ENCODE measurements around the gene DDX5. TPM values are rescaled to one million over a fixed set of nuclear protein-coding genes. Genes with fewer than 3 reads are reported as not detected.

Gene DDX5
- total and polyA plus RNA-seq, 4 donors: 426 to 730 (median 528) TPM

DNA sequence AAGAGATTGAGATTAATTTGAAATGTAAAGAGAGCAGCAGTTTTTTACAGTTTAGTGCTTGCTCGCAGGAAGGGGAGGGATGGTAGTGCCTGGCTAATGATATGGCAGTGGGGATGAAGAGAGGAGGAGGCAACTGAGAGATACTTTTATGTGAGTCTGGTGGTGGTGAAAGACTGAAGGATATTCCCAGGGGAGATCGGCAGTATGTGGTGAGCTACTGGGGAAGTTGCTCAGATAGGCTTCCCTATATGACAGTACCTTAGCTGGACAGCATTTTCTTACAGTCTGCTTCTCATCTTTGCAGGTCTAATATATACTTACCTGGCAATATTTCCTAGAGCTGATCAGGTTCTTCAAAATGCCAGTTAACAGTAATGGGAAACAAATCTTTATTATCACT lies 9.3 kb upstream of the DDX5 start:
- H3K36me3 ChIP-seq (ENCODE audit: control insufficient read depth in 4 of 4, insufficient read depth in 4 of 4, low read length in 4 of 4): peaks cover 15 to 75% (median 36%) of the 10 kb centered on the region in 4 donors
- WGBS, 2 donors: 80 to 85% methylated on average over 2 of the region's 2 CpGs
- no peak for DNase-seq

DNA sequence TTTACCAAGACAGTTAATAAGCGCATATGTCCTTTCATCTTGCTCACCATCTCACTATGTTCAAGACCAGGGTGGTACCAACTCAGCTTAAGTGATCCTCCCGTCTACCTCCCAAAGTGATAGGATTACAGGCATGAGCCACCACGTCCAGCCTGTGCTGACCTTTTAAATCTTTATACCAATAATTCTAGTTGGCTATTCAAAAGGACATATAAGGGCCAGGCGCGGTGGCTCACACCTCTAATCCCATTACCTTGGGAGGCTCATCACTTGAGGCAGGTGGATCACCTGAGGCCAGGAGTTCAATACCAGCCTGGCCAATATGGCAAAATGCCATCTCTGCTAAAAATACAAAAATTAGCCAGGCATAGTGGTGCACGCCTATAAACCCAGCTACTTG lies 3.1 kb upstream of the DDX5 start:
- no peaks in the 10 kb centered on the region for H3K9me3 ChIP-seq (ENCODE audit: control insufficient read depth in 4 of 4, insufficient read depth in 3 of 4, low read length in 3 of 4)
- no peak overlapping the region for H3K4me3 ChIP-seq
- H3K4me1 ChIP-seq (ENCODE audit: control insufficient read depth in 5 of 5, insufficient read depth in 5 of 5, low read length in 5 of 5): peaks cover 0 to 14% (median 9%) of the 10 kb centered on the region in 5 donors
- WGBS, 2 donors: 94% methylated on average over 6 of the region's 6 CpGs
- DNase-seq: no peak
- TF ChIP-seq, protein P1, sequence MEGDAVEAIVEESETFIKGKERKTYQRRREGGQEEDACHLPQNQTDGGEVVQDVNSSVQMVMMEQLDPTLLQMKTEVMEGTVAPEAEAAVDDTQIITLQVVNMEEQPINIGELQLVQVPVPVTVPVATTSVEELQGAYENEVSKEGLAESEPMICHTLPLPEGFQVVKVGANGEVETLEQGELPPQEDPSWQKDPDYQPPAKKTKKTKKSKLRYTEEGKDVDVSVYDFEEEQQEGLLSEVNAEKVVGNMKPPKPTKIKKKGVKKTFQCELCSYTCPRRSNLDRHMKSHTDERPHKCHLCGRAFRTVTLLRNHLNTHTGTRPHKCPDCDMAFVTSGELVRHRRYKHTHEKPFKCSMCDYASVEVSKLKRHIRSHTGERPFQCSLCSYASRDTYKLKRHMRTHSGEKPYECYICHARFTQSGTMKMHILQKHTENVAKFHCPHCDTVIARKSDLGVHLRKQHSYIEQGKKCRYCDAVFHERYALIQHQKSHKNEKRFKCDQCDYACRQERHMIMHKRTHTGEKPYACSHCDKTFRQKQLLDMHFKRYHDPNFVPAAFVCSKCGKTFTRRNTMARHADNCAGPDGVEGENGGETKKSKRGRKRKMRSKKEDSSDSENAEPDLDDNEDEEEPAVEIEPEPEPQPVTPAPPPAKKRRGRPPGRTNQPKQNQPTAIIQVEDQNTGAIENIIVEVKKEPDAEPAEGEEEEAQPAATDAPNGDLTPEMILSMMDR (IDR thresholded peaks at IDR 0.05; ENCODE audit: control extremely low read depth, extremely low read depth): no peak
- no peak overlapping the region for H3K27ac ChIP-seq (ENCODE audit: low read depth in 1 of 2, low read length in 1 of 2)
- no peaks in the 10 kb centered on the region for H3K27me3 ChIP-seq (ENCODE audit: control insufficient read depth in 3 of 3, insufficient read depth in 3 of 3, low read length in 2 of 3)
- no peak for ATAC-seq (ENCODE audit: insufficient read depth, low FRiP score)
- no peak overlapping the region for H3K9ac ChIP-seq (ENCODE audit: insufficient read depth in 1 of 2, low read length in 2 of 2)
- H3K36me3 ChIP-seq (ENCODE audit: control insufficient read depth in 4 of 4, insufficient read depth in 4 of 4, low read length in 4 of 4): peaks cover 8 to 46% (median 26%) of the 10 kb centered on the region in 4 donors

More for the DNA sequence above, 9.3 kb upstream of the DDX5 start:
- H3K4me1 ChIP-seq (ENCODE audit: control insufficient read depth in 5 of 5, insufficient read depth in 5 of 5, low read length in 5 of 5): no peaks in the 10 kb centered on the region
- H3K9ac ChIP-seq (ENCODE audit: insufficient read depth in 1 of 2, low read length in 2 of 2): no peak overlapping the region
- no peak for ATAC-seq (ENCODE audit: insufficient read depth, low FRiP score)
- H3K27me3 ChIP-seq (ENCODE audit: control insufficient read depth in 3 of 3, insufficient read depth in 3 of 3, low read length in 2 of 3): no peaks in the 10 kb centered on the region
- H3K9me3 ChIP-seq (ENCODE audit: control insufficient read depth in 4 of 4, insufficient read depth in 3 of 4, low read length in 3 of 4): no peaks in the 10 kb centered on the region
- TF ChIP-seq, protein P1 (IDR thresholded peaks at IDR 0.05; ENCODE audit: control extremely low read depth, extremely low read depth): no peak
- no peak overlapping the region for H3K4me3 ChIP-seq
- H3K27ac ChIP-seq (ENCODE audit: low read depth in 1 of 2, low read length in 1 of 2): no peak overlapping the region

DNA sequence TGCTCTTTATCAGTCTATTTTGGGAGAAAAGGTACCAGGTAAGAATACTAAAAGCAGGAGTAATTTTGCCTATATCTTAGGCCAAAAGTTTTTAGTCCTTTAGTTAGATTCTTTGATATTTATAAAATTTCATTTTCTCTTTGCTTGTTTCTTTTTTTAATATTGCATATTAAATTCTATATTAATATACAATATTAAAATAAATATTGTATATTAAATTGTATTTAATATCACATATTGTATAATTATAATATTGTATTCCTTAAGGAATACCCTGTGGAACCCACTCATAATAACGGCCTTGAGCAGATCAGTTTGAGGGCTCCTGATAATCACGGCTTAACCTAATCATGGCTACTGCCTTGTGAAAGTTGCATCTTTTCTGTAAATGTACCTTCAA lies 2.6 kb upstream of the DDX5 start:
- TF ChIP-seq, protein P1 (IDR thresholded peaks at IDR 0.05; ENCODE audit: control extremely low read depth, extremely low read depth): no peak
- no peak for DNase-seq
- Histone ChIP-seq H3K36me3 (ENCODE audit: control insufficient read depth in 4 of 4, insufficient read depth in 4 of 4, low read length in 4 of 4) (peaks cover 11 to 48% (median 31%) of the 10 kb centered on the region in 4 donors), H3K9me3 (ENCODE audit: control insufficient read depth in 4 of 4, insufficient read depth in 3 of 4, low read length in 3 of 4) (no peaks in the 10 kb centered on the region), H3K9ac (ENCODE audit: insufficient read depth in 1 of 2, low read length in 2 of 2) (peak overlapping the region; percentile 93 to 100), H3K4me3 (no peak overlapping the region), H3K27ac (ENCODE audit: low read depth in 1 of 2, low read length in 1 of 2) (no peak overlapping the region), H3K27me3 (ENCODE audit: control insufficient read depth in 3 of 3, insufficient read depth in 3 of 3, low read length in 2 of 3) (no peaks in the 10 kb centered on the region), H3K4me1 (ENCODE audit: control insufficient read depth in 5 of 5, insufficient read depth in 5 of 5, low read length in 5 of 5) (peaks cover 0 to 19% (median 14%) of the 10 kb centered on the region in 5 donors)
- WGBS, 2 donors: 90% methylated on average over 2 of the region's 2 CpGs
- ATAC-seq (ENCODE audit: insufficient read depth, low FRiP score): no peak

DNA sequence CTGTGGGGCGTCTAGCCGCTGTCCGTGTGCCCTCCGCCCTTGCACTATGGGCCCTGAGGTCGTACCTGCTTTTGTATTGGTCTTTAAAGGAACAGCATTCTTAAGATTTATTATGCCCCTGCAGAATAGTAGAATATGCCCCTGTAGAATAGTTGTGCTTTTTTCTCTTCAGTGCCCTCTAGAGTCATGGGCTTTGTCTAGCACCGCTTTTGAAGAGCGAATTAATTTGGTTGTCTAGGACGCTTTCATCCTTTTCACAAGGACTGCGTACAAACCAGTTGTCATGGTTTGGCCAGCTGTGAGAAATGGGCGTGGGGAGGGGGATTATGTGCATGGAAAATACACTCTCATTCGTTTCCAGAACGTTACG lies 1.3 kb upstream of the DDX5 start:
- H3K4me1 ChIP-seq (ENCODE audit: control insufficient read depth in 5 of 5, insufficient read depth in 5 of 5, low read length in 5 of 5): peaks cover 0 to 23% (median 19%) of the 10 kb centered on the region in 5 donors
- no peaks in the 10 kb centered on the region for H3K9me3 ChIP-seq (ENCODE audit: control insufficient read depth in 4 of 4, insufficient read depth in 3 of 4, low read length in 3 of 4)
- H3K27me3 ChIP-seq (ENCODE audit: control insufficient read depth in 3 of 3, insufficient read depth in 3 of 3, low read length in 2 of 3): no peaks in the 10 kb centered on the region
- H3K36me3 ChIP-seq (ENCODE audit: control insufficient read depth in 4 of 4, insufficient read depth in 4 of 4, low read length in 4 of 4): peaks cover 14 to 49% (median 35%) of the 10 kb centered on the region in 4 donors
- TF ChIP-seq, protein P1 (IDR thresholded peaks at IDR 0.05; ENCODE audit: control extremely low read depth, extremely low read depth): peak; percentile 43
- 0 to 1% methylated on average over 13 of the region's 13 CpGs for WGBS, 2 donors
- ATAC-seq (ENCODE audit: insufficient read depth, low FRiP score): peak; percentile 9
- H3K4me3 ChIP-seq: peak overlapping the region; percentile 79
- H3K27ac ChIP-seq (ENCODE audit: low read depth in 1 of 2, low read length in 1 of 2): peak overlapping the region; percentile 93 to 100
- DNase-seq: peak; percentile 77 to 92 (median 91)
- H3K9ac ChIP-seq (ENCODE audit: insufficient read depth in 1 of 2, low read length in 2 of 2): peak overlapping the region; percentile 93 to 100

All from lung (tissue), 12 donors.